ENCODE measurements around the gene MTG1. TPM values are rescaled to one million over a fixed set of nuclear protein-coding genes. Genes with fewer than 3 reads are reported as not detected.
"Not testable (repeated sequence)": the region's sequence is repeated elsewhere in the genome, so short reads cannot be mapped to it uniquely, and the experiment has no call there.

MTG1 gene
- polyA plus RNA-seq, 3 donors: 13.0 to 45.8 (median 17.1) TPM

GRCh38 chr10:133424601-133425000 lies 30.6 kb downstream of the MTG1 start, which contains the start of gene SPRN:
Gene SPRN, minus strand, starts transcription at chr10:133424625. Its CDS starts 944 bp downstream, at chr10:133423681.
- H3K27ac ChIP-seq (ENCODE audit: low read depth in 1 of 2, low read length in 2 of 2); H3K27ac Mint-ChIP-seq; H3K4me2 ChIP-seq (replicated peaks; ENCODE audit: extremely low read depth, low read length, poor library complexity, severe bottlenecking); H3K4me1 ChIP-seq (ENCODE audit: control insufficient read depth in 1 of 2, insufficient read depth in 2 of 2, low read length in 2 of 2); H3K9me3 ChIP-seq (replicated peaks in 1 of 2; ENCODE audit: control insufficient read depth in 1 of 2, insufficient read depth in 1 of 2, low read length in 2 of 2); H3K4me3 ChIP-seq (replicated peaks in 1 of 3; ENCODE audit: low read depth in 2 of 3, low read length in 3 of 3); H4K20me1 ChIP-seq (ENCODE audit: insufficient read depth, low read length); DNase-seq; H3K9ac ChIP-seq (ENCODE audit: insufficient read depth, low read length, poor library complexity, severe bottlenecking); H3K4me3 Mint-ChIP-seq; H3K36me3 ChIP-seq (replicated peaks in 1 of 2; ENCODE audit: control insufficient read depth in 1 of 2, insufficient read depth in 2 of 2, low read length in 2 of 2); H3K79me2 ChIP-seq (ENCODE audit: insufficient read depth, low read length); H3K4me1 Mint-ChIP-seq; H2AFZ ChIP-seq (ENCODE audit: insufficient read depth, low read depth, low read length, poor library complexity, severe bottlenecking): not testable (repeated sequence)
- H3K27me3 Mint-ChIP-seq (ENCODE audit: low read depth in 3 of 3): peaks cover 24 to 31% (median 31%) of the 10 kb centered on the region in 3 donors
- H3K36me3 Mint-ChIP-seq: peaks cover 0 to 10% of the 10 kb centered on the region in 2 donors
- no CpG with 5 or more reads among the region's 37 CpGs for WGBS (ENCODE audit: insufficient coverage)
- H3K9me3 Mint-ChIP-seq: peaks cover 0 to 17% (median 11%) of the 10 kb centered on the region in 7 donors
- intact Hi-C loops (cut with micrococcal nuclease): loop anchor here in 1 of 2 donors (5.0 kb wide), 1 partner anchor 143 kb away; the partner anchor contains the start of gene SYCE1
- H3K27me3 ChIP-seq (ENCODE audit: control insufficient read depth in 2 of 2, insufficient read depth in 2 of 2, low read length in 2 of 2): peaks cover 2 to 25% of the 10 kb centered on the region in 2 donors

DNA sequence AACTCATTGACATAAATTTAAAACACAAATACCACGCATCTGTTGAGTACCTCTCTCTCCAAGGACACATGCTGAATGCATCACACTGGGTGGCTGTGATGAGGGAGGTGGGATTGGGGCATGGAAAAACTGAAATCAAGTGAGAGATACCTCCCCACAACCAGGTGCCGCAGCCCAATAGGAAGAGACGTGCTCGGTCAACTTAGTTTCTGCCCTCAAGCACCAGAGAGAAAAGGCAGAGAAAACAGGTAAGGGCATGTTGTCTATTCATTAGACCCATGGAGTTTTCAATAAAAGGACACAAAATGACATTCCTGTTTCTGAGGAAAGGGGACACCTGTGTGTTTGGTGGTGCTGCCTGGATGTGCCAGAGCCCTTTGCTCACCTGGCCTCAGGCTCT lies 35.6 kb downstream of the MTG1 start:
- H3K27ac Mint-ChIP-seq; DNase-seq; H3K4me1 Mint-ChIP-seq; H2AFZ ChIP-seq (ENCODE audit: insufficient read depth, low read depth, low read length, poor library complexity, severe bottlenecking); H3K9me3 ChIP-seq (replicated peaks in 1 of 2; ENCODE audit: control insufficient read depth in 1 of 2, insufficient read depth in 1 of 2, low read length in 2 of 2); H3K9ac ChIP-seq (ENCODE audit: insufficient read depth, low read length, poor library complexity, severe bottlenecking); H3K36me3 ChIP-seq (replicated peaks in 1 of 2; ENCODE audit: control insufficient read depth in 1 of 2, insufficient read depth in 2 of 2, low read length in 2 of 2); H3K4me2 ChIP-seq (replicated peaks; ENCODE audit: extremely low read depth, low read length, poor library complexity, severe bottlenecking); H3K4me3 ChIP-seq (replicated peaks in 1 of 3; ENCODE audit: low read depth in 2 of 3, low read length in 3 of 3); H3K79me2 ChIP-seq (ENCODE audit: insufficient read depth, low read length); H4K20me1 ChIP-seq (ENCODE audit: insufficient read depth, low read length); H3K27me3 Mint-ChIP-seq (ENCODE audit: low read depth in 3 of 3); intact Hi-C loops (cut with micrococcal nuclease); H3K36me3 Mint-ChIP-seq; H3K4me3 Mint-ChIP-seq; H3K27ac ChIP-seq (ENCODE audit: low read depth in 1 of 2, low read length in 2 of 2); H3K27me3 ChIP-seq (ENCODE audit: control insufficient read depth in 2 of 2, insufficient read depth in 2 of 2, low read length in 2 of 2); H3K4me1 ChIP-seq (ENCODE audit: control insufficient read depth in 1 of 2, insufficient read depth in 2 of 2, low read length in 2 of 2): not testable (repeated sequence)
- peaks cover 0 to 14% (median 9%) of the 10 kb centered on the region in 7 donors for H3K9me3 Mint-ChIP-seq
- WGBS (ENCODE audit: insufficient coverage): no CpG with 5 or more reads among the region's 4 CpGs

DNA sequence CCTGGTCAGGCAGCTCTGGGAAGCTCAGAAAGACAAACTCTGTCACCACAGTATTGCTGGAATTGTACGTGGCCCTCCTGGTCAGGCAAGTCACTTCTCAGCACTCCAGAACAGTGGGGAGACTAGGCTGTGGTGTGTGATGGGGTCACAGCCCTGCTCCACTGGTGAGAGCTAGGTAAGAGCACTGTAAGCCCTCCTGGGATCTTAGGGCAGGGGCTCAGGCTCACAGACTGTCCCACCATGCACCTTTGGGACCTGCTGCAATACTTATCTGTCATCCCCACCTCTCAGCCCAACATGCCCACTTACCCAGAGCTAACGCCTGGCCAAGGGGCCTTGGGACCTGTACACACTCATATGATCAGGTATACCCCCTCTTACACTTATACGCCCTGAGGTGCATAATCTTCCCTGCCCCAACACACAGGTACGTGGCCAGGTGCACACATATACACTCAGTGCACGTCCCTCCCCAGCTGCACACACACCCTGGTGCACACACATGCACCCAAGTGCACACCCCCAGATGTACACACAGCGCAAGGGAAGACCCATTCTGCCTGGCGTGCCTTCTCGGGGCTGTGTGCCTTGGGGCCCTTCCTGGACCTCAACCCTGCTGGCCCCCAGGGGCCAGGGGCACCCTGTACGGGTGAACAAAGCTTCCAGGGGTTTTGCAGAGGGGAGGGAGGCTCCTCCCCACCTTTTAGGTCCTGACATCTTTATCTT lies 38.1 kb downstream of the MTG1 start:
- H3K27ac ChIP-seq (ENCODE audit: low read depth in 1 of 2, low read length in 2 of 2); H2AFZ ChIP-seq (ENCODE audit: insufficient read depth, low read depth, low read length, poor library complexity, severe bottlenecking); H3K79me2 ChIP-seq (ENCODE audit: insufficient read depth, low read length); H3K9ac ChIP-seq (ENCODE audit: insufficient read depth, low read length, poor library complexity, severe bottlenecking); H3K36me3 ChIP-seq (replicated peaks in 1 of 2; ENCODE audit: control insufficient read depth in 1 of 2, insufficient read depth in 2 of 2, low read length in 2 of 2); H3K4me3 Mint-ChIP-seq; H3K27ac Mint-ChIP-seq; H4K20me1 ChIP-seq (ENCODE audit: insufficient read depth, low read length); DNase-seq; intact Hi-C loops (cut with micrococcal nuclease); H3K27me3 ChIP-seq (ENCODE audit: control insufficient read depth in 2 of 2, insufficient read depth in 2 of 2, low read length in 2 of 2); H3K4me3 ChIP-seq (replicated peaks in 1 of 3; ENCODE audit: low read depth in 2 of 3, low read length in 3 of 3); H3K36me3 Mint-ChIP-seq; H3K4me1 ChIP-seq (ENCODE audit: control insufficient read depth in 1 of 2, insufficient read depth in 2 of 2, low read length in 2 of 2); H3K9me3 ChIP-seq (replicated peaks in 1 of 2; ENCODE audit: control insufficient read depth in 1 of 2, insufficient read depth in 1 of 2, low read length in 2 of 2); H3K4me1 Mint-ChIP-seq; H3K4me2 ChIP-seq (replicated peaks; ENCODE audit: extremely low read depth, low read length, poor library complexity, severe bottlenecking): not testable (repeated sequence)
- WGBS (ENCODE audit: insufficient coverage): no CpG with 5 or more reads among the region's 9 CpGs
- peaks cover 13 to 17% (median 13%) of the 10 kb centered on the region in 3 donors for H3K27me3 Mint-ChIP-seq (ENCODE audit: low read depth in 3 of 3)
- peaks cover 0 to 14% (median 11%) of the 10 kb centered on the region in 7 donors for H3K9me3 Mint-ChIP-seq

DNA sequence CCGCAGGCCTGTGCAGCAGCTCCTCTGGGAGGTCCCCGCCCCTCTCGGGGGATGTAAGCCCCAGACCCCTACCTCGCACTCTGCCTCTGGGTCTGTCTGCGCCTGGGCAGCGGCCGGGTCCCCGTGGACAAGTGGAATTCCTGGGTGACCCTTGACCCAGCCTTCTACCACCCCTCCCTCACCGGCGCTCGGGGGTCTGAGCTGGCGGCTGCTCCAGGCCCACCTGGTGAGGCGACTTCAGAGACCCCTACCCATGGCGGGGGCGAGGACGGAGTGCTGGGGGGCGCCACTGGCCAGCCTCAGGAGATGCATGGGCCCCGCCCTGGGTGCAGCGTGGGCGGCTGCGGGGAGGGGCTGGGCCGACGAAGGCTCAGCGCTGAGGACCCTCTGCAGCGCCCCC lies 38.8 kb downstream of the MTG1 start:
- H4K20me1 ChIP-seq (ENCODE audit: insufficient read depth, low read length); H3K9me3 ChIP-seq (replicated peaks in 1 of 2; ENCODE audit: control insufficient read depth in 1 of 2, insufficient read depth in 1 of 2, low read length in 2 of 2); H3K4me1 ChIP-seq (ENCODE audit: control insufficient read depth in 1 of 2, insufficient read depth in 2 of 2, low read length in 2 of 2); intact Hi-C loops (cut with micrococcal nuclease); H3K79me2 ChIP-seq (ENCODE audit: insufficient read depth, low read length); H2AFZ ChIP-seq (ENCODE audit: insufficient read depth, low read depth, low read length, poor library complexity, severe bottlenecking); H3K36me3 Mint-ChIP-seq; H3K27ac Mint-ChIP-seq; H3K36me3 ChIP-seq (replicated peaks in 1 of 2; ENCODE audit: control insufficient read depth in 1 of 2, insufficient read depth in 2 of 2, low read length in 2 of 2); H3K27ac ChIP-seq (ENCODE audit: low read depth in 1 of 2, low read length in 2 of 2); H3K9ac ChIP-seq (ENCODE audit: insufficient read depth, low read length, poor library complexity, severe bottlenecking); H3K4me3 ChIP-seq (replicated peaks in 1 of 3; ENCODE audit: low read depth in 2 of 3, low read length in 3 of 3); H3K27me3 ChIP-seq (ENCODE audit: control insufficient read depth in 2 of 2, insufficient read depth in 2 of 2, low read length in 2 of 2); H3K4me2 ChIP-seq (replicated peaks; ENCODE audit: extremely low read depth, low read length, poor library complexity, severe bottlenecking); H3K4me3 Mint-ChIP-seq; H3K4me1 Mint-ChIP-seq; DNase-seq: not testable (repeated sequence)
- peaks cover 13 to 19% (median 17%) of the 10 kb centered on the region in 3 donors for H3K27me3 Mint-ChIP-seq (ENCODE audit: low read depth in 3 of 3)
- WGBS (ENCODE audit: insufficient coverage): no CpG with 5 or more reads among the region's 25 CpGs
- peaks cover 0 to 14% (median 11%) of the 10 kb centered on the region in 7 donors for H3K9me3 Mint-ChIP-seq

Data from CD14-positive monocyte (primary cell).